Smooth muscle cell (in vitro differentiated cells): ENCODE results near the gene KLHL35. TPM values are rescaled to one million over a fixed set of nuclear protein-coding genes. Genes with fewer than 3 reads are reported as not detected.

Experiments used
- DNase-seq: peaks from one replicate; lab custom pipeline; 2025; ENCODE audit not compliant: unreplicated experiment; lab: John Stamatoyannopoulos, UW
- H2AFZ ChIP-seq: fragments of 200-600 bp; sonication (generic); 2 replicates; pipeline ENCODE4 v1.6.0; 2016; ENCODE audit warnings: antibody characterized with exemption, low read depth, mild to moderate bottlenecking
- H3F3A ChIP-seq: fragments of 200-600 bp; sonication (generic); 2 replicates; pipeline ENCODE4 v1.6.0; 2017; ENCODE audit warnings: antibody characterized with exemption, low read depth
- H3K27ac ChIP-seq: fragments of 200-600 bp; sonication (generic); 2 replicates; pipeline ENCODE4 v1.5.1; 2016; ENCODE audit warnings: low read depth, mild to moderate bottlenecking
- H3K27me3 ChIP-seq: fragments of 200-600 bp; sonication (generic); 2 replicates; pipeline ENCODE4 v1.6.1; 2016; ENCODE audit warnings: low read depth, mild to moderate bottlenecking
- H3K36me3 ChIP-seq: fragments of 200-600 bp; sonication (generic); 2 replicates; pipeline ENCODE4 v1.5.1; 2016; ENCODE audit warnings: low read depth
- H3K4me1 ChIP-seq: fragments of 200-600 bp; sonication (generic); 2 replicates; pipeline ENCODE4 v1.5.1; 2016; ENCODE audit warnings: low read depth
- H3K4me2 ChIP-seq: fragments of 200-600 bp; sonication (generic); 2 replicates; pipeline ENCODE4 v1.6.0; 2016; ENCODE audit warnings: mild to moderate bottlenecking
- H3K4me3 ChIP-seq: fragments of 200-600 bp; sonication (generic); 2 replicates; pipeline ENCODE4 v1.5.1; 2016; ENCODE audit warnings: mild to moderate bottlenecking
- H3K79me2 ChIP-seq: fragments of 200-600 bp; sonication (generic); 2 replicates; pipeline ENCODE4 v1.6.0; 2016; ENCODE audit warnings: low read depth, mild to moderate bottlenecking
- H3K9ac ChIP-seq: fragments of 200-600 bp; sonication (generic); 2 replicates; pipeline ENCODE4 v1.6.0; 2016; ENCODE audit warnings: low read depth
- H3K9me3 ChIP-seq: fragments of 200-600 bp; sonication (generic); replicated peaks from 2 replicates; pipeline ENCODE4 v1.5.1; 2016; ENCODE audit warnings: low read depth
- H4K20me1 ChIP-seq: fragments of 200-600 bp; sonication (generic); 2 replicates; pipeline ENCODE4 v1.6.0; 2016; ENCODE audit warnings: low read depth
- CTCF ChIP-seq: fragments of 200-600 bp; sonication (generic); IDR thresholded peaks from 2 replicates; pipeline ENCODE4 v1.5.1; 2017; ENCODE audit warnings: borderline replicate concordance, mild to moderate bottlenecking, antibody characterized with exemption; ENCODE audit not compliant: insufficient read depth, poor library complexity, severe bottlenecking
- WGBS: methylation state at CpG from one replicate; pipeline ENCODE4 v1.1.7; 2016; ENCODE audit warnings: low lambda C conversion rate; 5-methylcytosine and 5-hydroxymethylcytosine counted together
- polyA plus RNA-seq: library from polyadenylated mRNA; unstranded; fragments of >200 nt; fragmentation: Nextera tagmentation; extraction: Ambion mirVana; gene quantifications from 2 replicates; pipeline ENCODE4 v1.2.1, GENCODE V29; 2016
- small RNA-seq: library from RNA; depleted of rRNA; stranded (forward); fragments of <200 nt; gene quantifications from one replicate; pipeline ENCODE3, GENCODE V24; 2014
- total RNA-seq: library from RNA; depleted of rRNA; stranded (reverse); fragments of >200 nt; gene quantifications from 2 replicates; pipeline ENCODE4 v1.2.3, GENCODE V29; 2014

KLHL35 gene
- total and polyA plus RNA-seq, 2 experiments from 2014 or later: 1.0 to 3.0 TPM

- no peaks in the 10 kb centered on the region for H3K36me3 ChIP-seq
- H3K27me3 ChIP-seq: no peaks in the 10 kb centered on the region
- no peaks in the 10 kb centered on the region for H3F3A ChIP-seq
- H3K4me2 ChIP-seq: no peak overlapping the region
- no peak for DNase-seq
- no peaks in the 10 kb centered on the region for H4K20me1 ChIP-seq
- no peaks in the 10 kb centered on the region for H3K79me2 ChIP-seq
- no peak overlapping the region for H2AFZ ChIP-seq
- H3K4me3 ChIP-seq: no peak overlapping the region
- no peak overlapping the region for H3K27ac ChIP-seq
- H3K9ac ChIP-seq: no peak overlapping the region
- no peaks in the 10 kb centered on the region for H3K9me3 ChIP-seq
- no peak for TF ChIP-seq CTCF
- WGBS: 91% methylated on average over 4 of the region's 4 CpGs
- H3K4me1 ChIP-seq: no peaks in the 10 kb centered on the region
Observed at GRCh38 chr11:75374646-75375045, 58.4 kb downstream of the KLHL35 start.

- no peak for DNase-seq
Observed at GRCh38 chr11:75373201-75373600, 59.8 kb downstream of the KLHL35 start.

More at GRCh38 chr11:75373201-75373600, 59.8 kb downstream of the KLHL35 start:
- 93% methylated on average over 8 of the region's 8 CpGs for WGBS
- Histone ChIP-seq H3K27ac (no peak overlapping the region), H2AFZ (no peak overlapping the region), H3K4me3 (no peak overlapping the region), H4K20me1 (no peaks in the 10 kb centered on the region), H3K27me3 (no peaks in the 10 kb centered on the region), H3K4me1 (no peaks in the 10 kb centered on the region), H3K4me2 (no peak overlapping the region), H3K36me3 (no peaks in the 10 kb centered on the region), H3K9ac (no peak overlapping the region), H3K79me2 (no peaks in the 10 kb centered on the region), H3F3A (no peaks in the 10 kb centered on the region), H3K9me3 (no peaks in the 10 kb centered on the region)
- no peak for TF ChIP-seq CTCF

Small RNA genes within 50 kb of the gene (small RNA-seq; reads per million reads assigned to genes)
- gene SNORD15A: not detected
- 503 reads per million, percentile 99 among the genes with 10 or more reads in this experiment for gene SNORD15B

Other genes with a start within 250 kb of the KLHL35 start
- gene TPBGL, start 192.4 kb downstream of the KLHL35 start, total RNA-seq: 0.81 TPM in 1 of 2 replicates, not detected in the other
- gene TPBGL, start 192.4 kb downstream of the KLHL35 start, polyA plus RNA-seq: 0.24 and 0.62 TPM in 2 replicates
- gene ARRB1, start 81.5 kb downstream of the KLHL35 start, total RNA-seq: 16.9 and 19.7 TPM in 2 replicates
- 4.6 and 6.6 TPM in 2 replicates for gene ARRB1, start 81.5 kb downstream of the KLHL35 start, polyA plus RNA-seq
- gene RPS3, start 33.7 kb downstream of the KLHL35 start, total RNA-seq: 721 and 794 TPM in 2 replicates
- gene RPS3, start 33.7 kb downstream of the KLHL35 start, polyA plus RNA-seq: 976 and 989 TPM in 2 replicates
- gene GDPD5, start 92.7 kb upstream of the KLHL35 start, total RNA-seq: 2.3 and 3.2 TPM in 2 replicates
- gene GDPD5, start 92.7 kb upstream of the KLHL35 start, polyA plus RNA-seq: 5.8 and 7.1 TPM in 2 replicates
- gene SERPINH1, start 129.1 kb upstream of the KLHL35 start, total RNA-seq: 2,653 and 2,895 TPM in 2 replicates
- gene SERPINH1, start 129.1 kb upstream of the KLHL35 start, polyA plus RNA-seq: 1,110 and 1,493 TPM in 2 replicates
- gene MAP6, start 235.8 kb upstream of the KLHL35 start, total RNA-seq: 0.09 and 0.22 TPM in 2 replicates
- gene MAP6, start 235.8 kb upstream of the KLHL35 start, polyA plus RNA-seq: 0.43 and 0.47 TPM in 2 replicates